Peyer's patch (tissue), 4 donors: ENCODE data around the gene AGPS. TPM values are rescaled to one million over a fixed set of nuclear protein-coding genes. Genes with fewer than 3 reads are reported as not detected.
"Not testable (repeated sequence)": the region's sequence is repeated elsewhere in the genome, so short reads cannot be mapped to it uniquely, and the experiment has no call there.

Source experiments
- DNase-seq, 3 donors: peaks; one replicate each; pipeline ENCODE4 v3.0.0-alpha.2; 2017 to 2019
- H3K27ac ChIP-seq, 4 donors: fragments of 200-600 bp; sonication (generic); one replicate each; pipeline ENCODE4 v1.5.1; 2016 to 2019
- H3K27me3 ChIP-seq, 2 donors: fragments of 200-600 bp; sonication (generic); one replicate each; pipeline ENCODE4 v1.5.1; 2019
- H3K36me3 ChIP-seq, 3 donors: fragments of 200-600 bp; sonication (generic); one replicate each; pipeline ENCODE4 v1.5.1; 2016 to 2019
- H3K4me1 ChIP-seq, 4 donors: fragments of 200-600 bp; sonication (generic); one replicate each; pipeline ENCODE4 v1.5.1; 2016 to 2019
- H3K4me3 ChIP-seq, 4 donors: fragments of 200-600 bp; sonication (generic); 1 replicate in 3 of 4; 2 replicates in 1 of 4; pipeline ENCODE4 v1.5.1; 2016 to 2019; ENCODE audit warnings: mild to moderate bottlenecking in 1 of 4
- H3K9me3 ChIP-seq, 4 donors: fragments of 200-600 bp; sonication (generic); one replicate each; pipeline ENCODE4 v1.5.1; 2016 to 2019; ENCODE audit warnings: mild to moderate bottlenecking in 1 of 4
- CTCF ChIP-seq, 6 experiments: fragments of 450-650 bp in 4 of 6; fragments of 200-600 bp in 2 of 6; sonication (generic) in 1 of 6; IDR thresholded peaks; one replicate each; pipeline ENCODE4 v1.5.1; 2017 to 2019; ENCODE audit warnings: antibody characterized with exemption in 6 of 6, mild to moderate bottlenecking in 3 of 6, moderate library complexity in 1 of 6
- POLR2A ChIP-seq, 2 donors: fragments of 450-650 bp; IDR thresholded peaks; one replicate each; pipeline ENCODE4 v1.5.1; 2017; ENCODE audit warnings: antibody characterized with exemption in 2 of 2, mild to moderate bottlenecking in 2 of 2, moderate library complexity in 2 of 2
- total RNA-seq, 4 donors: library from RNA; depleted of rRNA; stranded (reverse); fragments of >200 nt; gene quantifications; one replicate each; pipeline ENCODE4 v1.1.0, GENCODE V29; 2016

AGPS gene
- total RNA-seq, 4 donors from 2014 or later, result 18.2 to 26.3 (median 21.0) TPM

DNA sequence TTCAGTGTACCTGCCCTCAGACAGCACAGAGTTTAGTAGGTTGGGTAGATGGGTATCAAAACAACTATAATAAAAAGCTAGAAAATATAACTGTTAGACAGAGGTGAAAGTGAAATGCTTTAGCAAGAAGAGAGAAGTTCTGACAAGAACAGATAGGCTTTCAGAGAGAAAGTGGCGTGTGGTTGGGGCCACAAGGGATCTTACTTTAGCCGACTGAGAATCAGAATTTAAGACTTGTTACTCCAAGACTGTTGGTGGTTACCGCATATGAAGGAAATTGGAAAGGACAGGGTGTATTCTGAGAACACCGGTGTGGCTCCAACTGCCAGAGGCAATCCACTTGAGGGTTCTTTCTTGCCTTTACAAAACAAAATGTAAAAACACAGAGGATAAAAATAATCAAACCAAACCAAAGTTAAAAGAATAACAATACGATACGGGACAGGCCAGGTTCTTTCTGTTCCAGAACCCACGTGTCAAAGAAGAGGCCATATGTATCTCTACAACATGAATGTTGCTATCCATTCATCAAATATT, 44.4 kb upstream of the AGPS start:
- no peak for DNase-seq
- Histone ChIP-seq H3K9me3 (no peaks in the 10 kb centered on the region), H3K27ac (no peak overlapping the region), H3K4me3 (no peak overlapping the region), H3K27me3 (no peaks in the 10 kb centered on the region), H3K36me3 (no peaks in the 10 kb centered on the region), H3K4me1 (peaks cover 0 to 8% (median 0%) of the 10 kb centered on the region in 4 donors)
- TF ChIP-seq POLR2A (IDR thresholded peaks at IDR 0.05), result no peak

DNA sequence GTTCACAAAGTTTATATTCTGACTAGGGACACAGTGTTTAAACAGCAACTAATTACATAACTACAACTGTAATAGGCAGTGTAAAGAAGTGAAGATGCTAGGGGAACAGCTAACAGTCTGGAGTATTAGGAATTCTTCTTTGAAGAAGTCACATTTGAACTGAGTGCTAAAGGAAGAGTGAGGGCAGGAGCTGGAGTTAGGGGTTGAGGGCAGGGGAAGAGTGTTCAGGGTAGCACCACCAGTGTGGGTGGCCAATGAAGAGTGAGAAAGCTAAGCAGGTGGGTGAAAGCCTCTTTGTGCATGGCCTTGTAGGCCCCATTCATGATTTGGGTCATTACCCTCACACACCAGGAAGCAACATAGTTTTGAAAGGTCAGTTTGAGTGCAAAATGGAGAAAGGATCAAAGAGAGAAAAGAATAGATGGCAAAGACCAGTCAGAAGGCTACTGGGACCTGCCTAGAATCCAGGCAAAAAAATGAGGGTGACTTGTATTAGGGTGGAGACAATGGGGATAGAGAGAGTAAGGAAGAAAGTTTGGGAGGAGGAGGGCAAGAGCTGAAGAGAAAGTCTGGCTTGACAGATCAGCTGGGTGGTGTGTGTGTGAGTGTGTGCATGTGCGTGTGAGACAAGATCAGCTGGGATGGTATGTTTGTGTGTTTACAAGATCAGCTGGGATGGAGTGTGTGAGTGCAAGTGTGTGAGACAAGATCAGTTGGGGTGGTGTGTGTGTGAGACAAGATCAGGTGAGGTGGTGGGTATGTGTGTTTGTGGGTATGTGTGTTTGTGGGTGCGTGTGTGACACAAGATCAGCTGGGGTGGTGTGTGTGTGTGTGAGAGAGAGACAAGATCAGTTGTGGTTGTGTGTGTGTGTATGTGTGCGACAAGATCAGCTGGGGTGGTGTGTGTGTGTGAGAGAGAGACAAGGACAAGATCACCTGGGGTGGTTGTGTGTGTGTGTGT, 43.6 kb upstream of the AGPS start:
- TF ChIP-seq CTCF (IDR thresholded peaks at IDR 0.05) (no peak), POLR2A (IDR thresholded peaks at IDR 0.05) (no peak)
- Histone ChIP-seq H3K9me3 (no peaks in the 10 kb centered on the region), H3K4me3 (no peak overlapping the region), H3K4me1 (peaks cover 0 to 8% (median 0%) of the 10 kb centered on the region in 4 donors), H3K27me3 (no peaks in the 10 kb centered on the region), H3K36me3 (no peaks in the 10 kb centered on the region), H3K27ac (no peak overlapping the region)
- DNase-seq, result no peak

DNA sequence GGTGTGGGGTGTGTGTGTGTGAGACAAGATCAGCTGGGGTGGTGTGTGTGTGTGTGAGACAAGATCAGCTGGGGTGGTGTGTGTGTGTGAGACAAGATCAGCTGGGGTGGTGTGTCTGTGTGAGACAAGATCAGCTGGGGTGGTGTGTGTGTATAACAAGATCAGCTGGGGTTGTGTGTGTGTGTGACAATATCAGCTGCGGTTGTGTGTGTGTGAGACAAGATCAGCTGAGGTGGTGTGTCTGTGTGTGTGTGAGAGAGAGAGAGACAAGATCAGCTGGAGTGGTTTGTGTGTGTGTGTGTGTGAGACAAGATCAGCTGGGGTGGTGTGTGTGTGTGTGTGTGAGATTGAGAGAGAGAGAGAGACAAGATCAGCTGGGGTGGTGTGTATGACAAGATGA, 41.9 kb upstream of the AGPS start:
- not testable (repeated sequence) for H3K4me1 ChIP-seq, H3K27ac ChIP-seq, DNase-seq, H3K9me3 ChIP-seq, H3K27me3 ChIP-seq, H3K36me3 ChIP-seq, H3K4me3 ChIP-seq

- not testable (repeated sequence) for H3K27ac ChIP-seq, H3K9me3 ChIP-seq, H3K27me3 ChIP-seq, H3K4me3 ChIP-seq, H3K4me1 ChIP-seq, H3K36me3 ChIP-seq, DNase-seq
Observed at GRCh38 chr2:177351121-177351520, 41.5 kb upstream of the AGPS start.

GRCh38 chr2:177352441-177353186, 40.0 kb upstream of the AGPS start:
- Histone ChIP-seq H3K36me3 (no peaks in the 10 kb centered on the region), H3K4me3 (no peak overlapping the region), H3K9me3 (no peaks in the 10 kb centered on the region), H3K27ac (peak overlapping the region in 1 of 4 donors; percentile 10), H3K4me1 (peaks cover 0 to 8% (median 0%) of the 10 kb centered on the region in 4 donors), H3K27me3 (no peaks in the 10 kb centered on the region)
- DNase-seq, result no peak
- TF ChIP-seq POLR2A (IDR thresholded peaks at IDR 0.05) (no peak), CTCF (IDR thresholded peaks at IDR 0.05) (no peak)

GRCh38 chr2:177353187-177353478, 39.4 kb upstream of the AGPS start:
- TF ChIP-seq CTCF (IDR thresholded peaks at IDR 0.05), result no peak
- TF ChIP-seq POLR2A (IDR thresholded peaks at IDR 0.05), result no peak
- Histone ChIP-seq H3K27me3 (no peaks in the 10 kb centered on the region), H3K27ac (peak overlapping the region in 1 of 4 donors; percentile 10), H3K9me3 (no peaks in the 10 kb centered on the region), H3K4me1 (peaks cover 0 to 8% (median 0%) of the 10 kb centered on the region in 4 donors), H3K4me3 (no peak overlapping the region), H3K36me3 (no peaks in the 10 kb centered on the region)
- DNase-seq, result no peak

- DNase-seq, H3K27me3 ChIP-seq, H3K4me3 ChIP-seq, H3K4me1 ChIP-seq, H3K27ac ChIP-seq, H3K36me3 ChIP-seq, H3K9me3 ChIP-seq: not testable (repeated sequence)
Observed at GRCh38 chr2:177354541-177354940, 38.0 kb upstream of the AGPS start.
